ENCODE measurements around the gene CCDC194. TPM values are rescaled to one million over a fixed set of nuclear protein-coding genes. Genes with fewer than 3 reads are reported as not detected.
A peak's percentile ranks its signal among the peaks of the same experiment; 100 is the strongest.

Gene CCDC194
- total and polyA plus RNA-seq, 8 donors, result not detected

- DNase-seq, result no peak
- Histone ChIP-seq H3K4me1 (peaks cover 16 to 40% (median 31%) of the 10 kb centered on the region in 4 donors), H3K9me3 (no peaks in the 10 kb centered on the region), H3K36me3 (peaks cover 0 to 60% (median 35%) of the 10 kb centered on the region in 4 donors), H3K27ac (no peak overlapping the region), H3K4me3 (no peak overlapping the region), H3K27me3 (peaks cover 0 to 17% (median 0%) of the 10 kb centered on the region in 3 donors)
- 82 to 94% (median 85%) methylated on average over 6 of the region's 6 CpGs for WGBS, 5 donors
- TF ChIP-seq POLR2A (IDR thresholded peaks at IDR 0.05), result no peak
- no peak for TF ChIP-seq POLR2AphosphoS5 (IDR thresholded peaks at IDR 0.05)
- TF ChIP-seq CTCF (IDR thresholded peaks at IDR 0.05), result no peak
- TF ChIP-seq EP300 (IDR thresholded peaks at IDR 0.05), result no peak
- intact Hi-C loops (cut with DNase I; ENCODE audit: low total_unique reads), result no loop called here
Observed at GRCh38 chr19:17401628-17402027, 7.6 kb upstream of the CCDC194 start.

GRCh38 chr19:17398902-17399527 lies 5.0 kb upstream of the CCDC194 start:
- WGBS, 5 donors, result 51 to 64% (median 60%) methylated on average over 8 of the region's 8 CpGs
- no peak for DNase-seq
- peaks cover 7 to 30% (median 18%) of the 10 kb centered on the region in 4 donors for H3K4me1 ChIP-seq
- intact Hi-C loops (cut with DNase I; ENCODE audit: low total_unique reads), result no loop called here
- no peak for TF ChIP-seq POLR2A (IDR thresholded peaks at IDR 0.05)
- TF ChIP-seq POLR2AphosphoS5 (IDR thresholded peaks at IDR 0.05), result no peak
- no peak for TF ChIP-seq EP300 (IDR thresholded peaks at IDR 0.05)
- TF ChIP-seq CTCF (IDR thresholded peaks at IDR 0.05), result no peak
- peaks cover 0 to 27% (median 2%) of the 10 kb centered on the region in 3 donors for H3K27me3 ChIP-seq
- no peaks in the 10 kb centered on the region for H3K9me3 ChIP-seq
- H3K27ac ChIP-seq, result no peak overlapping the region
- peaks cover 0 to 60% (median 35%) of the 10 kb centered on the region in 4 donors for H3K36me3 ChIP-seq
- no peak overlapping the region for H3K4me3 ChIP-seq

GRCh38 chr19:17394891-17395415 lies 957 bp upstream of the CCDC194 start:
- H3K9me3 ChIP-seq, result no peaks in the 10 kb centered on the region
- peaks cover 22 to 40% (median 32%) of the 10 kb centered on the region in 4 donors for H3K4me1 ChIP-seq
- peak; percentile 58 to 68 for DNase-seq
- intact Hi-C loops (cut with DNase I; ENCODE audit: low total_unique reads), result no loop called here
- 17 to 33% (median 21%) methylated on average over 19 of the region's 19 CpGs for WGBS, 5 donors
- TF ChIP-seq EP300 (IDR thresholded peaks at IDR 0.05), result no peak
- TF ChIP-seq CTCF (IDR thresholded peaks at IDR 0.05), result peak in 5 of 7 experiments; percentile 30 to 60 (median 45)
- peaks cover 0 to 31% (median 18%) of the 10 kb centered on the region in 4 donors for H3K36me3 ChIP-seq
- no peak overlapping the region for H3K4me3 ChIP-seq
- no peak overlapping the region for H3K27ac ChIP-seq
- peaks cover 0 to 60% (median 7%) of the 10 kb centered on the region in 3 donors for H3K27me3 ChIP-seq

GRCh38 chr19:17393002-17393401 lies 994 bp downstream of the CCDC194 start:
- Histone ChIP-seq H3K27me3 (peaks cover 0 to 60% (median 7%) of the 10 kb centered on the region in 3 donors), H3K4me3 (no peak overlapping the region), H3K9me3 (peaks cover 0 to 6% (median 2%) of the 10 kb centered on the region in 4 donors), H3K4me1 (peaks cover 22 to 40% (median 32%) of the 10 kb centered on the region in 4 donors), H3K36me3 (peaks cover 0 to 12% (median 4%) of the 10 kb centered on the region in 4 donors), H3K27ac (no peak overlapping the region)
- TF ChIP-seq POLR2AphosphoS5 (IDR thresholded peaks at IDR 0.05) (no peak), CTCF (IDR thresholded peaks at IDR 0.05) (no peak)
- WGBS, 5 donors, result 34 to 54% (median 46%) methylated on average over 2 of the region's 2 CpGs
- no peak for DNase-seq
- intact Hi-C loops (cut with DNase I; ENCODE audit: low total_unique reads), result no loop called here

All from stomach (tissue), 9 donors.